Progenitor cell of endocrine pancreas (in vitro differentiated cells): Measurements from ENCODE around the gene TAS2R4. TPM values are rescaled to one million over a fixed set of nuclear protein-coding genes. Genes with fewer than 3 reads are reported as not detected.
"Not testable (repeated sequence)": the region's sequence is repeated elsewhere in the genome, so short reads cannot be mapped to it uniquely, and the experiment has no call there.

Experiments
- DNase-seq: peaks from one replicate; pipeline ENCODE4 v3.0.0; 2021; ENCODE audit warnings: low spot score; ENCODE audit not compliant: unreplicated experiment
- H3K27ac Mint-ChIP-seq: 2 replicates; pipeline ENCODE4 v1.8.0; 2021; ENCODE audit warnings: mild to moderate bottlenecking, moderate library complexity, mixed read lengths
- H3K27me3 Mint-ChIP-seq: 2 replicates; pipeline ENCODE4 v1.8.0; 2021; ENCODE audit warnings: mixed read lengths
- H3K36me3 Mint-ChIP-seq: 2 replicates; pipeline ENCODE4 v1.8.0; 2022; ENCODE audit warnings: mixed read lengths; ENCODE audit not compliant: insufficient read depth
- H3K4me1 Mint-ChIP-seq: 2 replicates; pipeline ENCODE4 v1.8.0; 2021; ENCODE audit warnings: low read depth, mixed read lengths
- H3K4me3 Mint-ChIP-seq: 2 replicates; pipeline ENCODE4 v1.8.0; 2021; ENCODE audit warnings: low read depth, mild to moderate bottlenecking, moderate library complexity, mixed read lengths
- H3K9me3 Mint-ChIP-seq: 2 replicates; pipeline ENCODE4 v1.8.0; 2021; ENCODE audit warnings: low read depth, mixed read lengths
- CTCF ChIP-seq: fragments of 200-600 bp; sonication (generic); IDR thresholded peaks from one replicate; pipeline ENCODE4 v1.5.0; 2021; ENCODE audit warnings: antibody characterized with exemption, mild to moderate bottlenecking; ENCODE audit not compliant: unreplicated experiment
- total RNA-seq: library from RNA; stranded (reverse); gene quantifications from 2 replicates; pipeline ENCODE4 v1.2.1, GENCODE V29; 2021

TAS2R4 gene
- total RNA-seq, 1 donor from 2014 or later: 2.4 TPM

- DNase-seq: no peak
- H3K27me3 Mint-ChIP-seq: no peaks in the 10 kb centered on the region
These were observed 23.8 kb upstream of the TAS2R4 start for GRCh38 chr7:141752634-141753033.

GRCh38 chr7:141754939-141755338 lies 21.5 kb upstream of the TAS2R4 start:
- H3K36me3 Mint-ChIP-seq: peaks cover 69% of the 10 kb centered on the region
- H3K27ac Mint-ChIP-seq: no peak overlapping the region
- H3K27me3 Mint-ChIP-seq: no peaks in the 10 kb centered on the region
- H3K9me3 Mint-ChIP-seq: peaks cover 32% of the 10 kb centered on the region
- H3K4me3 Mint-ChIP-seq: no peak overlapping the region
- peak; percentile 35 for TF ChIP-seq CTCF
- DNase-seq: no peak
- H3K4me1 Mint-ChIP-seq: no peaks in the 10 kb centered on the region

More at GRCh38 chr7:141752634-141753033, 23.8 kb upstream of the TAS2R4 start:
- peaks cover 33% of the 10 kb centered on the region for H3K9me3 Mint-ChIP-seq
- H3K4me3 Mint-ChIP-seq: no peak overlapping the region
- no peaks in the 10 kb centered on the region for H3K4me1 Mint-ChIP-seq
- peaks cover 70% of the 10 kb centered on the region for H3K36me3 Mint-ChIP-seq
- H3K27ac Mint-ChIP-seq: no peak overlapping the region
- peak; percentile 44 for TF ChIP-seq CTCF

GRCh38 chr7:141763797-141764196 lies 12.7 kb upstream of the TAS2R4 start, which contains the start of gene TAS2R3:
Gene TAS2R3 (plus strand): TSS chr7:141764097. CDS start chr7:141764159, 62 bp downstream.
- Mint-ChIP-seq H3K27me3 (no peaks in the 10 kb centered on the region), H3K36me3 (peaks cover 37% of the 10 kb centered on the region), H3K27ac (no peak within 1 kb of the TSS), H3K4me3 (no peak within 1 kb of the TSS), H3K4me1 (no peaks in the 10 kb centered on the region), H3K9me3 (no peaks in the 10 kb centered on the region)
- no peak for DNase-seq
- TF ChIP-seq CTCF: no peak

GRCh38 chr7:141770083-141770583 lies 6.3 kb upstream of the TAS2R4 start:
- H3K36me3 Mint-ChIP-seq: peaks cover 38% of the 10 kb centered on the region
- H3K4me1 Mint-ChIP-seq, H3K27me3 Mint-ChIP-seq, DNase-seq, H3K27ac Mint-ChIP-seq, H3K4me3 Mint-ChIP-seq, H3K9me3 Mint-ChIP-seq: not testable (repeated sequence)

- peaks cover 2% of the 10 kb centered on the region for H3K36me3 Mint-ChIP-seq
- no peaks in the 10 kb centered on the region for H3K27me3 Mint-ChIP-seq
- TF ChIP-seq CTCF: peak; percentile 84
- H3K9me3 Mint-ChIP-seq: no peaks in the 10 kb centered on the region
- no peak for DNase-seq
- H3K4me3 Mint-ChIP-seq: no peak overlapping the region
- no peak overlapping the region for H3K27ac Mint-ChIP-seq
- H3K4me1 Mint-ChIP-seq: no peaks in the 10 kb centered on the region
These were observed 9.5 kb downstream of the TAS2R4 start for GRCh38 chr7:141785706-141786552.

- H3K4me3 Mint-ChIP-seq: no peak overlapping the region
- TF ChIP-seq CTCF: no peak
- no peak for DNase-seq
- H3K27ac Mint-ChIP-seq: no peak overlapping the region
- no peaks in the 10 kb centered on the region for H3K27me3 Mint-ChIP-seq
- H3K9me3 Mint-ChIP-seq: no peaks in the 10 kb centered on the region
- peaks cover 8% of the 10 kb centered on the region for H3K36me3 Mint-ChIP-seq
- no peaks in the 10 kb centered on the region for H3K4me1 Mint-ChIP-seq
These were observed 11.8 kb downstream of the TAS2R4 start for GRCh38 chr7:141788296-141788695.
